GM18951 (cell line): ENCODE measurements around the gene SLC44A1.

Experiments used
- POLR2A ChIP-seq: IDR thresholded peaks from 4 replicates; pipeline ENCODE4 v1.6.1; 2011; ENCODE audit warnings: mild to moderate bottlenecking; ENCODE audit not compliant: insufficient read length, insufficient read depth; ENCODE audit errors: extremely low read depth
- in situ Hi-C: fragments of 300-500 bp; cut with MboI; formaldehyde crosslinking; loops from one replicate; pipeline ENCODE4 v1.12.0; 2022; ENCODE audit warnings: low sequenced_read_pairs, mixed read lengths, inconsistent platforms; ENCODE audit not compliant: unreplicated experiment

Gene SLC44A1

DNA sequence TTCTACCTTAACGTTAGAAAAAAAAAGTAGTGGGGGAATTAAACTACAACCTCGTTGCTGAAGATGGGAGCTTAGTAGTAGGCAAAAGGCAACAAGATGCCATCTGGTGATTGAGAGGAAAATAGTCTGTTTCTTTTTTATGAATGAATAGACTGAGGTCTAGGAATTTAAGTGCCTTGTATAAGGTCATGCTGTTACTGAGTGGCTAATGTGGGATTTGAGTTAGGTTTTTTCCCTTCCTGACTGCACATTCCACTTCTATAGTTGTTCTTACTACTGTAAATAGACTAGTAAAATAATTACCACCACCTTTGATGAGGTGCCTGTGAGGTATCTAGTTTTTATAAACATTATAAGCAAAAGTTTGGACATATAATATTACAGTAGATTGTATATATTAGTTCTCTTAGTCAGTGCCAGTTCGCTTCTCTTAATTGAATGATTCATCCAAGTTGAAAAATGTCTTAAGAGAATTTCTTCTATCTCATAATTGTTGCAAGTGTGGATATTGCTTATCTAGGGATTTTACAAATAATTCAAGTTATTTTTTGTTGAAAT is 222.5 kb downstream of the SLC44A1 start:
- in situ Hi-C loops: no loop called here
- TF ChIP-seq POLR2A: no peak

DNA sequence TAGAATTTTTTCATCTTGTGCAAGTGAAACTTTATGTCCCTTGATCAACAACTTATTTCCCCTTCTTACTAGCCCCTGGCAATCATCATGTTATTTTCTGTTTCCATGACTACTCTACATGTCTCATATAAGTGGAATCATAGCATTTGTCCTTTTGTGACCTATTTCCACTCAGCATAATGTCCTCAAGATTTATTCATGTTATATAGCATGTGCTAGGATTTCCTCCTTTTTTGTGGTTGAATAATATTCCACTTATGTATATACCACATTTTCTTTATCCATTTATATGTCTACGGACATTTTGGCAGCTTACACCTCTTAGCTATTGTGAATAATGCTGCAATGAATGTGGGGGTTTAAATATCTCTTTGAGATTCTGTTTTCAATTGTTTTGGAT is 224.4 kb downstream of the SLC44A1 start:
- in situ Hi-C loops: no loop called here
- TF ChIP-seq POLR2A: no peak

DNA sequence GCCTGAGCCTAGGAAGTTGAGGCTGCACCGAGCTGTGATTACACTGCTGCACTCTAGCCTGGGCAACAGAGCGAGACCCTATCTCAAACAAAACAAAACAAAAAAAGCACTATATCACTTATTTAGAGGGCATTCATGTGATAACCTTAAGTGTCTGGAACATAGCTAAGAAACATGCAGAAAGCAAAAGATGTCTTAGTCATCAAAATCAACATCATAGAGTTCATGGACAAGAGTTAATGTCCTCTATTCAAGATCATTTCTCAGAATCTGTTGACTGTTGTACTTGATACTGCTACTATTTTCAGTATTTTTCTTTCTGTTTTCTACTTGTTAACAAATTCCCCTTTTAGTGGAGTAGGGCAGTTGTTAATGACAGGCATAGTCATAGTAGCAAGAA is 228.8 kb downstream of the SLC44A1 start:
- in situ Hi-C loops: no loop called here
- TF ChIP-seq POLR2A: no peak

- in situ Hi-C loops: no loop called here
- no peak for TF ChIP-seq POLR2A
Observed at GRCh38 chr9:105475302-105475701, 230.9 kb downstream of the SLC44A1 start.

DNA sequence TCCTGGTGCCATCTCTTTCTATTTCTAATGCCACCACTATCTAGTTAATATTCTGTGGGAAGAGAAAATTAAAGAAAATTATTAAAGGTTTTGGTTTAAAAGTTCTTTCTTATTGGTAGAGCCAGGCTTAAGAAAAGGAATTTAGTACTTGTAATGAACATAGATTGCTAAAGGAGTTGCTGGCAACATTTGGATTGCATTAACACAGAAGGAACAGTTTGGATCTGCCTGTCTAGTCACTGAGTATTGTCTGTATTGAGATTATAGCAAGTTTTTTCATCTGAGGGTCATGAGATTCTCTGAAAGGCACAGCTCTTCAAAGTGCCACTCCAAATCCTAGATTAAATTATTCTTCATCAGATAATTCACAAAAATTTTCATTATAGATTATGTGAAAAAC is 235.4 kb downstream of the SLC44A1 start:
- in situ Hi-C loops: no loop called here
- TF ChIP-seq POLR2A: no peak

DNA sequence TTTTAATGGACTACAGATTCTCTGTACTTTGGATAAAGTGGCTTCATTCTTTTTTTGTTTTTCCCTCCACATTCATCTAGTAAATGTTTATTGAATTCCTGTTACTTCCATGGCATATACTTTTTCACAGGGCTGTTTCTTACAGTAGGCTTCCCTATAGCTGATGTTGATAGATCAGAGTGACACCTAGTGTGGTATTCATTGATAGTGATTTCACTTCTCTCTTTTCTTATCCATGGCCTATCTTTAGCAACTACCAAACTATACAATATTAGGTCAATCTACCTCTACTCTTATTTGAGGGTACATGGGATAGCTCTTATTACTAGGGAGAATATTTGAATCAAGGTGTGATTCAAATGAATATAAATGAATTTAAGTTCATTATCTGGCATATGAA is 239.2 kb downstream of the SLC44A1 start:
- no peak for TF ChIP-seq POLR2A
- in situ Hi-C loops: no loop called here

GRCh38 chr9:105484226-105484625 is 239.8 kb downstream of the SLC44A1 start:
- no peak for TF ChIP-seq POLR2A

DNA sequence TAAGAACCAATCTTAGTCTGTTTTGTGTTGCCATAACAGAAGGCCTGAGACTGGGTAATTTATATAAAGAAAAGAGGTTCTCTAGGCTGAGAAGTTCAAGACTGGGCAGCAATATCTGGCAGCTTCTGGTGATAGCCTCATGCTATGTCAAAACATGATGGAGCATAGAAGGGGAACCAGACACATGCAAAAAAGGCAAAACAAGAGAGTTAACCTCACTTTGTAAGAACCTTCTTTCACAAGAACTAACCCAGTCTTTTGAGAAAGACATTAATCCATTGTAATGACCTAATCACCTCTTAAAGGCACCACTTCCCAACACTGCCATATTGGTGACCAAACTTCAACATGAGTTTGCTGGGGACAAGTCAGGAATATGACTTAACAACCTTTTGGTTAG is 240.7 kb downstream of the SLC44A1 start:
- in situ Hi-C loops: no loop called here
- TF ChIP-seq POLR2A: no peak

More at GRCh38 chr9:105484226-105484625, 239.8 kb downstream of the SLC44A1 start:
- in situ Hi-C loops: no loop called here
